NCI-H510A treated with DMSO at 0.1 percent for 48 hours (cell line): ENCODE measurements around the gene PRKG1.

Source experiments
- DNase-seq: peaks from one replicate; lab custom pipeline; 2025; lab: John Stamatoyannopoulos, UW

Gene PRKG1

DNA sequence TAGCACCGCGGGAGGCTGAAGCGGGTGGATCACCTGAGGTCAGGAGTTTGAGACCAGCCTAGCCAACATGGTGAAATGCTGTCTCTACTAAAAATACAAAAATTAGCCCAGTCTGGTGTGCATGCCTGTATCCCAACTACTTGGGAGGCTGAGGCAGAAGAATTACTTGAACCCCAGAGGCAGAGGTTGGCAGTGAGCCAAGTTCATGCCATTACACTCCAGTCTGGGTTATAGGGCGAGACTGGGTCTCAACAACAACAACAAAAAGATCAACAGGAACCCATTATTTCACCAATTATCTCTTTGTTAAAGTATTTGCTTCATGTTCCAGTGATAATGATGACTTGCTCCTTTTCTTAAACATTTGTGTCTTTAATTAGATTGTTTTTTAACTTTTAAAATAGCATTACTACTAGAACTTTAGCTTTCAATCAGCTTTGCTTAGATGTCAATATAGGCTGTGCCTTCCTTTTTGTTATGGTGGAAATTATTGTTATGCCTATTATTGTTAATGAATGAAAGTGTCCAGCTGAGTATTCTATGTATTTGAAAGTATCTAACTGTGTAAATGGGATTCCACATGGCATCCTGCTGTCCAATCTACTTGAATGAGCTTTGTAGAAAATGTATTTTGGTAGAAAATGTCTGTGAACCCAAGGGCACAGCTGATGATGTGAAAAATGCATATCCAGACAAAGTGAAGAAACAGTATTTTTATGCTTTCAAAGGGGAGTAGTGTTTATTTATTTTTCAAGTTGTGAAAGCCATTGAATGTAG is 686.8 kb downstream of the PRKG1 start:
- DNase-seq: no peak

DNA sequence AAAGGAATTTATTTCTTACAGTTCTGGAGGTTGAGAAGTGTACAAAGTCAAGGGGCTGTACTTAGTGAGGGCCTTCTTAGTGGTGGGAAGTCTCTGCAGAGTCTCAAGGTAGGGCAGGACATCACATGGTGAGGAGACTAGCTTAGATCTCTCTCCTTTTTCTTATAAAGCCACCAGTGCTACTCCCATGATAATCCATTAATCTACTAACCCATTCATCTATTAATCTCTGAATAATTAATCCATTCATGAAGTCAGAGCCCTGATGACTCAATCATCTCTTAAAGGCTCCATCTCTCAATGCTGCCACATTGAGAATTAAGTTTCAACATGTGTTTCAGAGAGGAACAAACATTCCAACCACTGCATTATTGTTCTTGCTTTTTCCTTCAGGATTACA is 689.5 kb downstream of the PRKG1 start:
- DNase-seq: no peak

DNA sequence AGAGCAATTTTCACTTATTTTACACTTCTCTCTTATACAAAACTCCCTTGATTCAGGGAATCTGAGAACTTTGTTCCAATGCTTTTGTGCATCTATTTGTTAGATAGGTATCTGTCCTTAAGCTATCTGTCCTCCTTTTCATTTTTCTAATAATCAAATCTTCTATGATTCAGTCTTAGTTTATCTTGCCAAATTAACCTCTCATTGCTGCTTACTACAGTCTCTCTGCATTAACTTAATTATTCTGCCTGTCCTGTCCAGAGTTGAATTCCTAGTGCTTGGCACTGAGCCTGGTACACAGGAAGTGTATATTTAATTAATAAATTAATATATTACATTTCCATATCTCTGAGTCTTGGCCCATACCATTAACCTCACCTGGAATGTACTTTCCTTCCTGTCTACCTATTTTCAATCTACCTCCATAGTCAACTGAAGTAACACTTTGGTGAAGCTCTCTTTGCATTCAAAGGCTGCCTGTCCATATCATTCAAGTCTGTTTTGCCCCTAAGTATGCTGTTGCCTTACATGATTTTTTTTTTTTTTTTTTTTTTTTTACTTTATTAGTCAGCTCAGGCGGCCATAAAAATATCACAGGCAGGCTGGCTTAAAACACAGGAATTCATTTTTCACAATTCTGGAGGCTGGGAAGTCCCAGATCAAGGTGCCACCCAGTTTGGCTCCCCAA is 691.1 kb downstream of the PRKG1 start:
- DNase-seq: no peak

DNA sequence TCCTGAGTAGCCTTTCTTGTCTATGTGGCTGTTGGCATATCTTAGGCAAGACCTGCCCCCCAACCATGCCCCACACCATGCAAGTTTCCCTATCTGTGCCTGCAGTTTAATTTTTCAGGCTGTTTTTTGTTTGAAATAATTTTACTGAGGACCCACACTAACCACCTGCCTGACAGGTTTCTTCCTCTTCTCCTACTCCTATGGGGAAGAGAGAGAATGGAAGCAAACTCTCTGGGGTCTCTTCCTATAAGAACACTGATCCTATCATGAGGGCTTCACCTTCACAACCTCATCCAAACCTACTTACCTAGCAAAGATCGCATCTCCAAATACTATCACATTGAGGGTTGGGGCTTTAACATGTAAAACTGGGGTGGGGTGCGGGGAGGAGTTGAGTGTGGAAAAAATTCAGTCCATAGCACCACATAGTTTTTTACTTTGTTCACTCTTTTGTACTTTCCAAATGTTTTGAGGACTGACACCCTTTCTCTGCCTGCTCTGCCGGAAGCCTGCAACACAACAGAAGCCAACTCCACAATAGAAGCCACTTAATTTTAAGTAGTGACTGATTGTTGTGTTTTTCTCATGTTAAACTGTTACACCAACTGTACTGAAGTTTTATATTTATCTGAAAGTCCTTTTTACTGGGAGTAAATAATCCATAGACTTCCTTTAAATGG is 692.3 kb downstream of the PRKG1 start:
- no peak for DNase-seq

DNA sequence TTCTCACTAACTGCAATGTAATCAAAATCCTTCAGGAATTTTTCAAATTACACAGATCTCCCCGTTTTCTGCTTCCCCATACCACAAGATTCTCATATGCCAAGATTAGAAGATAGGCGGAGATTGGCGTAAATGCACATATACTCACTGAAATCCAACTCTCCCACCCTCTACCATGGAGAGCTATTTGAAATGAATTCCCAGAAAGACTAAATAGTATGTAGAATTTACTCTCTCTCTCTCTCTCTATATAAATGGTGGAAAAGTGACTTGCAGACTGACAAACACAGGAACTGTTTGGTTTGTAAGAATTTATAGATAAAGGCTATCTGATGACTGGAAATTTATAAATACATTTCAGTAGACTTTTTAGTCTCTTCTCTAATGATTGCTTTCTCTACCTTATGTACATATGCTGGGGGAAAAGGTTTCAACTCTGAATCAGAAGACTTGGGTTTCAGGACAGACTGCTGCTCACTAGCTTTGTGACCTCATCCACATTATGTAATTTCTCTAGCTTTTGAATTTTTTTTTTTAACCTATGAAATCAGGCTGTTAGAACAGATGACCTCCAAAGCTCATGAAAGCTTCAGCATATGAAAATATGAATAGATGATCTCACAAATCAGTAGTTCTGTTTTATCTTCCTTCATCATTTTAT is 692.9 kb downstream of the PRKG1 start:
- no peak for DNase-seq

DNA sequence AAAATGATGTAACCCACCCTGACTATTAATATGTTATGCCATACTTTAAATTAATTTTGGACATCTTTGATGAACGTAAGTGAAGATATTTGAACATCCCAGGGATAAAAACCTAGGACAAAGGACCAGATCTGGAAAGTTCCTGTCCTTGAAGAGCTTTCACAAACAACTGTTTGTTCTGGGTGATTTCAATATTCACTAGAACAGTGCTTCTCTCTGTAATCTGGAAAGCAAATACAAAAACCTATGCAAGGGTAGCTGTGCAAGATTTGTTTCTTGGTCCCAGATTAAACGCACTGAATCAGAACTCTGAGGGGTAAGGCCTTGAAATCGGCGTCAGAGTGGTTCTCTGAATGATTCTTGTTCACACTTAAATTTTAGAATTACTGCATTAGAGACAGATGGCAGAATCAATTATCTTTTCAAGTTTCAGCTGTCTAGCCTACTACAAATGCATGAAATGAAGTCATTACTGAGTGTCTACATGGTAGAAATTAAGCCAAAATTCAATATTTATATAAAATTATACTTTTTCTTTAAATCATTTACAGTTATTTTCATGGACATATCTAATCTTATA is 694.7 kb downstream of the PRKG1 start:
- DNase-seq: no peak

DNA sequence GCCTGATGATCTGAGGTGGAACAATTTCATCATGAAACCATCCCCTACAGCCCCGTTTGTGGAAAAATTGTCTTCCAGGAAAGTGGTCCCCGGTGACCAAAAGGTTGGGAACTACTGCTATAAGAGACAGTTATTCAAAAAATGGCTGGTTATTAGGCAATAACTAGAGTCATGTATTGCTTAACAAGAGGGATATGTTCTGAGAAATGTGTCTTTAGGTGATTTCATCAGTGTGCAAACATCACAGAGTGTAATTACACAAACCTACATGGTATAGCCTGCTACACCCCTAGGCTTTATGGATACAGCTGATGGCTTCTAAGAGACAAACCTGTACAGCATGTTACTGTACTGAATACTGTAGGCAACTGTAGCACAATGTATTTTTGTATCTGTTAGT is 696.4 kb downstream of the PRKG1 start:
- DNase-seq: peak; percentile 1

DNA sequence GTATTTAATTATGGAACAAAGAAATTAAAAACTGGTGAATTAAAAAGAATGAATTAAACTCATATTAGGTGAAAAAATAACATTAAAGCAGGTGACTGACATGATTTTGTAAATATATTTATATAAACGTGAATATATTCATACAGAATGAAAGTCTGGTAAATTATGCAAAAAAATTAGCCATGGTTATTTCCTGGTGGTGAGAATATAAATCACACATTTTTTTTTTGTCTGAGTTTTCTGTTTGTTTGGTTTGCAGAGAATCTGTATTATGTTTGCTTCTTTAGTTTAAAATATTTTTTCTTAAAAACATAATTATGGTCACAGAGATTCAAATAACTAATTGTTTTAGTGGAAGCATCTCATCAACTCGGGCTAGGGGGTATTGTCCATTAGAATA is 698.1 kb downstream of the PRKG1 start:
- no peak for DNase-seq

DNA sequence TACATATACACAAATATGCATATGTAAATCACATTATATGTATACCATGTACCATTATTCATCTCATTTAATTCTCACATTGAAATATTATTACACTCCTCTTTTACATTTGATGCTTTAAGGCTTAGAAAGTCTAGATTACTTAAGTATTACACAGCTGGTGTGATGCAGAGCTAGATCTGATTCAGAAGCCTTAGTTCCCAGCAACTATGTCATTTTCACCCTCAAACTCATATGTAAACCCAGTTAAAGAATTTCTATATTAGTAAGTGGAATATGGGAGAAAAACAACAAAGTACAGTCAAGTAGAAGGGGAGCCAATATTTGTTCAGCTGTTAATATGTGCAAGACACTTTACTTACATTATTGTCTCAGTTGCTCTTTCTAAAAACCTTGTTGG is 699.4 kb downstream of the PRKG1 start:
- peak; percentile 28 for DNase-seq

DNA sequence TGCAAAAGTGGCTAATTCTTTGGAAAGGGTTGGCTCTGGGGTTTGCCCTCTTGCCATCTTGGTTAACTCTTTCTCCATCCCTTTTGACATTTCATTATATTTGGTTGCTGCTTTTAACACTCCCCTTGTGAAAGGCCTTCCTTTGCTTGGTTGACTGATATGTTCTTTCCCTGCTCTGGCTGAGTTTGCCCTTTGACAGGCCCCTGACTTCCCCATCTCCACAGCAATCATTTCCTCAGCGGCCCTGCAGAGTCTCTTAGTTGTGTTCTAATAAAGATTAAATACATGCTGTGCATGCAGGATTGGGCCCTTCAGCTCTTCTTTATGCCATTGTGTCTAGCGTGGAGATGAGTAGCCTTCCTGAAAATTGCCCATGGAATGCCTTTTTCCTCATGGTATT is 709.7 kb downstream of the PRKG1 start:
- no peak for DNase-seq

DNA sequence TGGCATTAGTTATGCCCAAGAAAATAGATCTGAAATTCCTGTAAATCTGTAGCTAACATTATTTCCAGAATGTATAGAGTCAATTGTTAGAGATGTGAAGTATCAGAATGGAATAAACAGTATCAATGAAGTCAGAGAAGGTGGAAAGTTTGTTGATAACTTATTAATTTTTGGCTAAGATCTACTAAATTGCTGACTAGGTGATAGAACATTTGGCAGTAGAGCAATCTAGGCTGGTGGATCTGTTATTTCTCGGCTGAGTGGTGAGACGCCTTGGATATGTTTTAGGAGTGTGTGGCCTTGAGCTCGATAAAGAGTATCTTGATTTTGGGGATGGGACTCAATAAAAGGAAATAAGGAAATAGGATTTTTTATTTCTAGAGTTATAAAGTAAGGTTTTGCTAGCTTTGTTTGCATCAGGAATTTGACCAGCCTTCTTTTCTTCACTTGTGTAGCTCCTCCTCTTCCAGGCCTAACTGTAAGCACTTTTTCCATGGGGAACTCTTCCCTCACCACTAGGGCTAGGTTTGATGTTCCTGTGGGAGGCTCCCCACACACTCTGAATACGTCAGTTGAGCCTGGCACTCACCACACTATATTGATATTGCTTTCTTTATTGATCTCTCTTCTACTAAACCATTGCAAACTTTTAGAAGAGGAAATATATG is 711.9 kb downstream of the PRKG1 start:
- DNase-seq: no peak

DNA sequence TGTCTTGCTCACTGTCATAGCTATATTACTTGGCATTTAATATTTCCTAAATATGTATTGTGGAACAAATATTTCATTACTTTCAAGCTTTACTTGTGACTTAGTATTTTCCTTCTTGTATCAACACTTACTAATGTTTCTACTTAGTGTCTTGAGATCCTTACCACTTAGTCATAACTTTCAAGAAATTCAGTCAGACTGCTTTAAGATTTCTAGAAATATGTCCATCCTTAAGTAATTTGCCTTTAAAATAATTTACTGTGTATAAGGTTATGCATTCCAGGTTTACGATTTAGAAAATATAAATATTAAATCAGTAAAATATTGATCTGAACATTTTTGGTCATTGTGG is 712.4 kb downstream of the PRKG1 start:
- DNase-seq: no peak

DNA sequence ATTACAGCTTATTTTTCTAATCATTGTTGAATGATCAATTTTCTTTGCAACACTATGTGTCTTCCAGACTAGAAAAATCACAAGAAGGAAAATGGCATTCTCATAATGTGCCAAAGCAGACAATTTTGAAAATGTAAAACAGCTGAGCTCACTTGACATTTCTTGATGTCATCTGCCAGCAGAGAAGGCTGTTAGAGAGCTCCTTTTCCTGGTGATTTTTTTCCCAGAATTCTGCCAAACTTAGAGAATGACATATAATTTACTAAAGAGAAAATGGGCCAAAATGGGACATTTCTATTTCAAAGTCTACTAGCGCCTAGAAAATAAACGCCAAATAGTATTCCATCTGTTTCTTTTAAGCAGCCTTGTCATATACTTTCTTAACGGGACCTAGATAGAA is 714.0 kb downstream of the PRKG1 start:
- no peak for DNase-seq

DNA sequence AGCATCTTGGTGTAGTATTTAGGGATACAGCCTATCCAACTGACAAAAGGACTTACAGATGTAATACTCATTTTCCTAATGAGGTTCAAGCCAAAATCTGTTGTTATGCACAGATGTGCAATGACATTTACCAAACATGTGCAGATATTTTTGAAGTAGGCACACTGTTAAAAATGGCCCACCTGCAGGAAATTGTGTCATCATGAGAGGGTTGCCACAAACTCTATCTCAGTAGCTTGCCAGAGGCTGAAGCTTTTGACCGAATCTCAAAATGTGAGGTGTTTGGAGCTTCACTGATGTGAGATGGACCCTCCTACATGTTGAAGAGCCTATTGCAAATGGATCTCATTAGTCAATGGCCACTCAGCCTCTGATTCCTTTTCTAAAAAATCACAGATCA is 714.8 kb downstream of the PRKG1 start:
- DNase-seq: no peak

DNA sequence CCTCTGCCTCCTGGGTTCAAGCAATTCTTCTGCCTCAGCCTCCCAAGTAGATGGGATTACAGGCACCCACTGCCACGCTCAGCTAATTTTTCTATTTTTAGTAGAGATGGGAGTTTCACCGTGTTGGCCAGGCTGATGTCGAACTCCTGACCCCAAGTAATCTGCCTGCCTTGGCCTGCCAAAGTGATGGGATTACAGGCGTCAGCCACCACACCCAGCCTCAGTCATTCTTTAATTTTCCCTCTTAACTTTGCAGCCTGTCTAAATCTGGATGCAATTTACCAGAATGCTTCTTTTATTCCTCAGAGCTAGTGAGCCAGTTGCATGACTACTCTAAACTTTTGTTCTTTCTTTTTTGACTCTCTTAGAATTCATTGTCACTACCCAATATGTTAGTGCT is 715.6 kb downstream of the PRKG1 start:
- no peak for DNase-seq

DNA sequence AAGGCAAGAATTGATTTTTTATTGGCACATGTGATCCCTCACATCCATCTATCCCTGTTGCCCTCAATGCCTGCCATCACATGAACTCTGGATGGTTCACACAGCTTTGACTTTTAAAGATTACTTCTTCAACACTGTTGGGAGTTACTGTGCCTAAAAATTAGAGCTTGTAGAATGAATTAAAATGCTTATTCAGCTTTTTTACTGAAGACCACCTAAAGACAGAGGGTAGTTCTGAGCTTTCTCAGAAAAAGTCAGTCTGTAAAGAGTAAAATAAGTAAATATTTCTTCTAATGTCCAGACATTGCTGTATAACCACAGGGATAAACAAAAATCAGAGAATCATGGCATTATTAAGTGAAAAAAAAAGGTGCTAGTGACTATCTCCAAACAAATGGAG is 718.4 kb downstream of the PRKG1 start:
- no peak for DNase-seq

DNA sequence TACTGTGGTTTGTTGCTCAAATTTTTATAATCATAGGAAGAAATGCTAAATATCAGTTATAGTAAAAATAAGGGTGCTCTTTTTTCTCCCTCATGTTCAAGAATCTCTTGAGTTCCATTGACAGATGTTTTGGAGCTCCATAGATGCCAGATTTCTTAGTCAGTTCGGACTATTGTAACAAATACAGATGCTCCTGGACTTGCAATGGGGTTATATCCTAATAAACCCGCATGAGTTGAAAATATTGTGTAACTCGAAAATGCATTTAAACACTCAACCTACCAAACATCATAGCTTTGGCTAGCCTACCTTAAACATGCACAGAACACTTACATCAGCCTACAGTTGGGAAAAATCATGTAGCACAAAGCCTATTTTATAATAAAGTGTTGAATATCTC is 725.8 kb downstream of the PRKG1 start:
- DNase-seq: no peak

DNA sequence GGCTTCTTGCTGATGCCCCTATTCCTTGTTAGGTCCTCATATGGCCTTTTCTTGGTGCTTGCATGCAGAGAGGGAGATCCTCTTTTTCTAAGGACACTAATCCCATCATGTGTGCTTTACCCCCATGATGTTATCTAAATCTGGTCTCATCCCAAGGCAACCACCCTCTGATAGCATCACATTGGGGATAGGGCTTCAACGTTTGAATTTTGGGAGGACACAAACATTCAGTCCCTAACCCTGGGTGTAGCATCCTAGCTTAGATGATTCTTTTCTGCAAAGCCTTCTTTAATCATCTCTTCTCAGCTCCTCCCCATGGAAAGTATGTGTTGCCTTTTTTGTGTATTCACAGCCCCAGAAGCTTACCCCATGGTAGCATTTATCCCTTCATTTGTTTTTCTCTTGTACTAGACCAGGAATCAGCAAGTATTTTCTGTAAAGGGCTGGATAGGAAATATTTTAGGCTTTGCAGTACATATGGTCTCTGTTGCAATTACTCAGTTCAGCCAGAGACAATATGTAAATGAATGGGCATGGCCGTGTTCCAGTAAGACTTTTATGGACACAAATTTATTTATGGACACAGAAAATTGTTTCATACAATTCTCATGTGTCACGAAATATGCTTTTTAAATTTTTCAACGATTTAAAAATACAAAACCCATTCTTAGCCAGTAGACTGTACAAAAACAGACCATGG is 726.6 kb downstream of the PRKG1 start:
- no peak for DNase-seq

DNA sequence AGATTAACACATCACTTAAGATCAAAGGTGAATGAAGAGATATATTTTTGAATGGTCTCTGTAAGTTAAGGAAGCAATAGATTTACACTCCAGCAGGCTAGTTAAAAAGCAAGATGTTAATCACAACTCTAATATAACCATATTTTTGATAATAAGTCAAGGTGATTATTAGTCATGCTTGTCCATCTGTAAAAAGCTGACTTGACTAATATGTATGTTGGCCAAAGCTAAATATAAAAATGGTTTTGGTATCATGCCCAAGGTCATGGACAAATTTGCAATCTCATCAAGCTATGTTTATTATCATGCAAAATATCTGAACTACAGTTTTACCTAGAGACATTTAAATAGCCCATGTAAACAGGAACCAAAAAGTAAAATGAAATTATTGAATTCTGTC is 727.7 kb downstream of the PRKG1 start:
- DNase-seq: no peak

DNA sequence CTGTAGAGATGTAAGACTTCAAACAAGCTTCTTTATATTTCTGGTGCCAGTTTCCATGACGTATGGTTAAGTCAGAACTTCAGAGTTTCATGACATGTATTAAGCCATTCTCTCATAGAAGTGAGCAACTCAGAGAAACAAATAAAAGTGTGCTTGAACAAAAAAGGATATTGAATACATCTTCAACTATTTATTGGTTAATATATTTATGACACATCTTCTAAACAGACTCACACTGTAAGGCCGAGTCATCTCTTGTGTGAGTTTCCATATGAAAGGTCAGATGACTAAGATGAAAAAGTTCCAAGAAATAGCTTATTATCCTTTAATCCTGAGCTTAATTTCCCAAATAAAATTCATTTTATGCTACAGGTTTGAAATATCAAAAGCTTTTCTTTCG is 730.6 kb downstream of the PRKG1 start:
- no peak for DNase-seq

DNA sequence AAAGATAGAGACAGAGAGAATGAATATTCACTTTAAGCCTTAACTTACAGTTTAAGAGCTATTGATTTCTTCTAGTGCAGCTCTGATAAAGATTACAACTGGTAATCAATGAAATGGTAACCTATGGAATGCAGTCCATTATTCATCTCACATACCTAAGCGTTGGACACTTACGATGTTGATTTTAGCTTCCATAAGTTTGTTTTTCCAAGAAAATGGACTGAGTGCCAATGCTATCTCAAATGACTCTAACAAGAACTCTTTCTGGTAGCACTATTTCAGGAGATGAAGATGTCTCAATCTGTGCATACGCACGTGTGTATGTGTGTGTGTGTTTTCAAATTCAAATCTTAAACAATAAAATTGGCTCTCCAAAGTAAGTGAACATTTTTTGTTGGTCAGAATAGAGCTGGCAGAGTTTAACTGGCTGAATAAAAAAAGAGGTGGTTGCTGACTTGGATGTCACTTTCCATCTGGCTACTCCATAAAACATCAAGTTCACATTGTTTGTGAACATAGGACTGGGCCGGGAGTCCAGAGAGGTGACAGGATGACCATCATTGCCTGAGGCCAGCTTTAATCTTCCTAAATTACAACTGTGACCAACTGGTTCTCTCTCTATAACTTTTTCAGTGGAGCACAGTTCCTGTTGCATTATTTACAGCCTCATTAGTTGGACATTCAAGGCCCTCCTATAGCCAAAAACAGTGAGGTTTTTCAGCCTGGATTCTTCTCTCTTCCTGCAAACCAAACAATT is 732.0 kb downstream of the PRKG1 start:
- DNase-seq: no peak
